WTC11 (cell line): ENCODE results near the gene CCDC154. TPM values are rescaled to one million over a fixed set of nuclear protein-coding genes. Genes with fewer than 3 reads are reported as not detected.

ENCODE experiments used
- ATAC-seq: fragments of 200-7000 bp; cut with Tn5 transposase; 2 replicates; pipeline ENCODE4 v1.10.0; 2021; ENCODE audit warnings: mild to moderate bottlenecking, moderate library complexity
- CTCF ChIA-PET: fragments of 300-600 bp; sonication (Branson Sonifier 250); formaldehyde crosslinking; loops from one replicate; lab custom pipeline; 2021; ENCODE audit warnings: antibody characterized with exemption; lab: Charles Lee
- POLR2A ChIA-PET: fragments of 350-600 bp; sonication (Branson Sonifier 250); formaldehyde crosslinking; loops from one replicate; lab custom pipeline; 2021; ENCODE audit warnings: antibody characterized with exemption; lab: Charles Lee
- DNase-seq: peaks from one replicate; pipeline ENCODE4 v3.0.0; 2021; ENCODE audit warnings: low spot score
- H3K27ac Mint-ChIP-seq: 2 replicates; pipeline ENCODE4 v1.8.0; 2021; ENCODE audit warnings: mixed read lengths
- H3K27me3 Mint-ChIP-seq: 2 replicates; pipeline ENCODE4 v1.8.0; 2021; ENCODE audit warnings: low read depth, mild to moderate bottlenecking, moderate library complexity, mixed read lengths
- H3K36me3 Mint-ChIP-seq: 2 replicates; pipeline ENCODE4 v1.8.0; 2021; ENCODE audit warnings: mixed read lengths
- H3K4me1 Mint-ChIP-seq: 2 replicates; pipeline ENCODE4 v1.8.0; 2022; ENCODE audit warnings: mixed read lengths
- H3K4me3 Mint-ChIP-seq: 2 replicates; pipeline ENCODE4 v1.8.0; 2021; ENCODE audit warnings: mild to moderate bottlenecking, moderate library complexity, mixed read lengths
- H3K9me3 Mint-ChIP-seq: 2 replicates; pipeline ENCODE4 v1.8.0; 2021; ENCODE audit warnings: mixed read lengths
- ATF1 ChIP-seq: sonication (generic); formaldehyde crosslinking; IDR thresholded peaks from 2 replicates; pipeline ENCODE4 v1.8.1; 2023; ENCODE audit warnings: mild to moderate bottlenecking, moderate library complexity, missing genetic modification reagents
- IRF1 ChIP-seq: sonication (generic); formaldehyde crosslinking; IDR thresholded peaks from 2 replicates; pipeline ENCODE4 v1.8.0; 2023; ENCODE audit warnings: missing genetic modification reagents
- MAX ChIP-seq: sonication (generic); formaldehyde crosslinking; IDR thresholded peaks from 2 replicates; pipeline ENCODE4 v1.8.0; 2022; ENCODE audit warnings: mild to moderate bottlenecking, missing genetic modification reagents
- MXD4 ChIP-seq: fragments of 250-450 bp; sonication (Bioruptor Pico); IDR thresholded peaks from 2 replicates; pipeline ENCODE4 v1.8.0; 2021; ENCODE audit warnings: mild to moderate bottlenecking, moderate library complexity, borderline replicate concordance
- PRDM15 ChIP-seq: sonication (generic); formaldehyde crosslinking; IDR thresholded peaks from 2 replicates; pipeline ENCODE4 v1.8.0; 2022; ENCODE audit warnings: missing genetic modification reagents
- PREB ChIP-seq: sonication (generic); formaldehyde crosslinking; IDR thresholded peaks from 2 replicates; pipeline ENCODE4 v1.8.1; 2022; ENCODE audit warnings: mild to moderate bottlenecking, missing genetic modification reagents, moderate library complexity, borderline replicate concordance
- TEAD1 ChIP-seq: sonication (generic); formaldehyde crosslinking; IDR thresholded peaks from 2 replicates; pipeline ENCODE4 v1.8.0; 2022; ENCODE audit warnings: mild to moderate bottlenecking, missing genetic modification reagents
- TP53 ChIP-seq: sonication (generic); formaldehyde crosslinking; IDR thresholded peaks from 2 replicates; pipeline ENCODE4 v1.8.1; 2023; ENCODE audit warnings: mild to moderate bottlenecking, missing genetic modification reagents
- ZNF232 ChIP-seq: sonication (generic); formaldehyde crosslinking; IDR thresholded peaks from 2 replicates; pipeline ENCODE4 v1.8.0; 2022; ENCODE audit warnings: mild to moderate bottlenecking, missing genetic modification reagents
- ZNF263 ChIP-seq: sonication (generic); formaldehyde crosslinking; IDR thresholded peaks from 2 replicates; pipeline ENCODE4 v1.8.1; 2022; ENCODE audit warnings: low read depth, mild to moderate bottlenecking, moderate library complexity, missing genetic modification reagents
- ZNF317 ChIP-seq: sonication (generic); formaldehyde crosslinking; IDR thresholded peaks from 2 replicates; pipeline ENCODE4 v1.8.1; 2023; ENCODE audit warnings: low read depth, mild to moderate bottlenecking, moderate library complexity, missing genetic modification reagents, borderline replicate concordance
- ZNF396 ChIP-seq: fragments of 250-450 bp; sonication (Bioruptor Pico); IDR thresholded peaks from 2 replicates; pipeline ENCODE4 v1.8.0; 2021; ENCODE audit warnings: mild to moderate bottlenecking, moderate library complexity, borderline replicate concordance
- ZNF425 ChIP-seq: fragments of 250-450 bp; sonication (Bioruptor Pico); conservative IDR thresholded peaks from 2 replicates; pipeline ENCODE4 v1.9.0; 2021; ENCODE audit warnings: mild to moderate bottlenecking
- total RNA-seq: library from RNA; stranded (reverse); gene quantifications from 3 replicates; pipeline ENCODE4 v1.2.3, GENCODE V29; 2021
- TF ChIP-seq, protein P1 (sequence below): sonication (generic); formaldehyde crosslinking; IDR thresholded peaks from 2 replicates; pipeline ENCODE4 v1.8.1; 2023; ENCODE audit warnings: mild to moderate bottlenecking, missing genetic modification reagents, borderline replicate concordance
- TF ChIP-seq, protein P2 (sequence below): fragments of 200-600 bp; IDR thresholded peaks from 2 replicates; pipeline ENCODE4 v1.8.0; 2022; ENCODE audit warnings: antibody characterized with exemption

CCDC154 gene
- total RNA-seq, 1 experiment from 2014 or later, result 0.46 TPM

GRCh38 chr16:1429631-1430030 is 14.7 kb downstream of the CCDC154 start (continued):
- TF ChIP-seq ZNF425 (CRISPR knock-in tag) (no peak), PREB (CRISPR knock-in tag) (no peak), ZNF396 (CRISPR knock-in tag) (no peak), IRF1 (CRISPR knock-in tag) (no peak), ZNF317 (CRISPR knock-in tag) (no peak), MXD4 (CRISPR knock-in tag) (no peak), ZNF232 (CRISPR knock-in tag) (no peak), TEAD1 (no peak), ZNF263 (CRISPR knock-in tag) (no peak), TP53 (no peak), ATF1 (CRISPR knock-in tag) (no peak)
- TF ChIP-seq, protein P1, sequence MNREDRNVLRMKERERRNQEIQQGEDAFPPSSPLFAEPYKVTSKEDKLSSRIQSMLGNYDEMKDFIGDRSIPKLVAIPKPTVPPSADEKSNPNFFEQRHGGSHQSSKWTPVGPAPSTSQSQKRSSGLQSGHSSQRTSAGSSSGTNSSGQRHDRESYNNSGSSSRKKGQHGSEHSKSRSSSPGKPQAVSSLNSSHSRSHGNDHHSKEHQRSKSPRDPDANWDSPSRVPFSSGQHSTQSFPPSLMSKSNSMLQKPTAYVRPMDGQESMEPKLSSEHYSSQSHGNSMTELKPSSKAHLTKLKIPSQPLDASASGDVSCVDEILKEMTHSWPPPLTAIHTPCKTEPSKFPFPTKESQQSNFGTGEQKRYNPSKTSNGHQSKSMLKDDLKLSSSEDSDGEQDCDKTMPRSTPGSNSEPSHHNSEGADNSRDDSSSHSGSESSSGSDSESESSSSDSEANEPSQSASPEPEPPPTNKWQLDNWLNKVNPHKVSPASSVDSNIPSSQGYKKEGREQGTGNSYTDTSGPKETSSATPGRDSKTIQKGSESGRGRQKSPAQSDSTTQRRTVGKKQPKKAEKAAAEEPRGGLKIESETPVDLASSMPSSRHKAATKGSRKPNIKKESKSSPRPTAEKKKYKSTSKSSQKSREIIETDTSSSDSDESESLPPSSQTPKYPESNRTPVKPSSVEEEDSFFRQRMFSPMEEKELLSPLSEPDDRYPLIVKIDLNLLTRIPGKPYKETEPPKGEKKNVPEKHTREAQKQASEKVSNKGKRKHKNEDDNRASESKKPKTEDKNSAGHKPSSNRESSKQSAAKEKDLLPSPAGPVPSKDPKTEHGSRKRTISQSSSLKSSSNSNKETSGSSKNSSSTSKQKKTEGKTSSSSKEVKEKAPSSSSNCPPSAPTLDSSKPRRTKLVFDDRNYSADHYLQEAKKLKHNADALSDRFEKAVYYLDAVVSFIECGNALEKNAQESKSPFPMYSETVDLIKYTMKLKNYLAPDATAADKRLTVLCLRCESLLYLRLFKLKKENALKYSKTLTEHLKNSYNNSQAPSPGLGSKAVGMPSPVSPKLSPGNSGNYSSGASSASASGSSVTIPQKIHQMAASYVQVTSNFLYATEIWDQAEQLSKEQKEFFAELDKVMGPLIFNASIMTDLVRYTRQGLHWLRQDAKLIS, result no peak
- TF ChIP-seq, protein P2, sequence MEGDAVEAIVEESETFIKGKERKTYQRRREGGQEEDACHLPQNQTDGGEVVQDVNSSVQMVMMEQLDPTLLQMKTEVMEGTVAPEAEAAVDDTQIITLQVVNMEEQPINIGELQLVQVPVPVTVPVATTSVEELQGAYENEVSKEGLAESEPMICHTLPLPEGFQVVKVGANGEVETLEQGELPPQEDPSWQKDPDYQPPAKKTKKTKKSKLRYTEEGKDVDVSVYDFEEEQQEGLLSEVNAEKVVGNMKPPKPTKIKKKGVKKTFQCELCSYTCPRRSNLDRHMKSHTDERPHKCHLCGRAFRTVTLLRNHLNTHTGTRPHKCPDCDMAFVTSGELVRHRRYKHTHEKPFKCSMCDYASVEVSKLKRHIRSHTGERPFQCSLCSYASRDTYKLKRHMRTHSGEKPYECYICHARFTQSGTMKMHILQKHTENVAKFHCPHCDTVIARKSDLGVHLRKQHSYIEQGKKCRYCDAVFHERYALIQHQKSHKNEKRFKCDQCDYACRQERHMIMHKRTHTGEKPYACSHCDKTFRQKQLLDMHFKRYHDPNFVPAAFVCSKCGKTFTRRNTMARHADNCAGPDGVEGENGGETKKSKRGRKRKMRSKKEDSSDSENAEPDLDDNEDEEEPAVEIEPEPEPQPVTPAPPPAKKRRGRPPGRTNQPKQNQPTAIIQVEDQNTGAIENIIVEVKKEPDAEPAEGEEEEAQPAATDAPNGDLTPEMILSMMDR, result no peak

DNA sequence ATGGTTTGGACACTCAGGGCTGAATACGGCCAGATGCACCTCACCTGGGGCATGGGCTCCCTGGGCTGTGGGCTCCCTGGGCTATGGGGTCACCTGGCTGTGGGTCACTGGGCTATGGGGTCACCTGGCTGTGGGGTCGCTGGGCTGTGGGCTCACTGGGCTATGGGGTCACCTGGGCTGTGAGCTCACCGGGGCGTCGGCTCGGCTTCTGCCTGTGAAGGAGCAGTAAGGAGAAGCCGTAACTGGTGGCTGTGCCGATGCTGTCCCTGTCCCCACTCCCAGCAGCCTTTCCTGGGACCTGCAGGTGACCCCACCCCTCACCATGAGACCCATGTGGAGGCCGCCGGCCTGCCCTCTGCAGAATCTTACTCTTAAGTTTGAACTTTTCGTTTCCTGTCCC is 15.3 kb downstream of the CCDC154 start:
- no peaks in the 10 kb centered on the region for H3K27me3 Mint-ChIP-seq
- ChIA-PET POLR2A (interaction anchor here (1.3 kb wide), 1 partner anchor 8 kb away, joined by 3 read pairs; the partner anchor contains the start of gene UQCC4), CTCF (interaction anchor here (0.6 to 1.5 kb wide), 6 partner anchors 9 to 297 kb away, joined by 3 to 14 read pairs (median 4); partner anchors contain the start of genes TELO2 and UQCC4)
- no peak for TF ChIP-seq MAX (CRISPR knock-in tag)
- no peak for TF ChIP-seq PRDM15 (CRISPR knock-in tag)
- ATAC-seq, result no peak
- H3K36me3 Mint-ChIP-seq, result no peaks in the 10 kb centered on the region
- H3K27ac Mint-ChIP-seq, result no peak overlapping the region
- H3K9me3 Mint-ChIP-seq, result no peaks in the 10 kb centered on the region
- H3K4me1 Mint-ChIP-seq, result no peaks in the 10 kb centered on the region
- DNase-seq, result no peak
- H3K4me3 Mint-ChIP-seq, result no peak overlapping the region
